ENCODE data around the gene ETFA. TPM values are rescaled to one million over a fixed set of nuclear protein-coding genes. Genes with fewer than 3 reads are reported as not detected.

Gene ETFA
- total RNA-seq (10 to 100 TPM; 37.0 to 68.2 TPM), total RNA-seq (35.1 to 59.6 reads per million in 2 donors)

DNA sequence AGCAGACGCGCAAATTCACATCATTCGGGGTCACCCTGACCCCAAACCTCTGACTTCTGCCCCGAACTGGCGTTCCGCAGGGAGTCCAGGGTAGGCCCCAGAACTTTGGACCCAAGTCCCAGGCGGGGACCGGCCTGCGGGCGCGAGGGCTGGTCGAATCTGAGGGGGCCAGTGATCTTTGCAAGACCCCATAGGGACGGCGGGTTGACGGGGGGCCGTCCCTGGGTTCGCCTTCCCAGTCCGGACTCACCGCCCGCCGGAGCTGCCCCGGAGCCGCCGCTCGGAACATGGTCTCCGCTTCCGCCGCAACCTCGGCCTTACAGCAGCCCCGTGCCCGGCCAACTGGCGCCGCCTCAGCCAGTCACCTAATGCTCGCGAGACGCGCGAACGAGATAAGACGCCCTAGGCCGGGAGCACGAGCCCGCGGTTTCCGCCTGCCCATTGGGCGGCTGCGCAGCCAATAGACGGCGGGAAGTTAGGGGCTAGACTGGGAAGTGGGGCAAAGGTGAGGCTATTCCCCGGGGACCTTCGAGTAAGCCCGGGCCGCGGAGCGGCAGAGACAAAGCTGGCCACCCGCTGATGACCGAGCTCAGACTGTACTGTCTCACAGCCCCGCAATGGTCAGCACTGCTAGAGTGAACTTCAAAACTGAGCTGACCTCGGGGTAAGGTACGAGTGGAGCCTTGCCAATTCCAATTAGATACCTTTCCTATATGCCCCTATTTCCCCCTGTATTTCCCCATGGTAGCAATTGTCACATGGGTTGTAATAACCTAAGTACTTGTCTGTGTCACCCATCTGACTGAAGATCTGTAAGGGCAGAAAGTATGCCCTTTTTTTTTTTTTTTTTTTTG lies at the start of gene ETFA:
Gene ETFA, minus strand, starts transcription at position 370 of the 854 bp plus-strand sequence. Its CDS starts 81 bp downstream, at position 289.
- Mint-ChIP-seq H3K36me3 (ENCODE audit: low read depth) (no peaks in the 10 kb centered on the region), H3K4me1 (peaks cover 18% of the 10 kb centered on the region), H3K27ac (peak within 1 kb of the TSS; percentile 76), H3K4me3 (peak within 1 kb of the TSS; percentile 90), H3K27me3 (no peaks in the 10 kb centered on the region)
- no peaks in the 10 kb centered on the region for H3K9me3 ChIP-seq (ENCODE audit: control insufficient read depth, low read length, poor library complexity, severe bottlenecking)
- DNase-seq (peak; percentile 68 to 75 (median 69)), ATAC-seq (peak; percentile 98)

DNA sequence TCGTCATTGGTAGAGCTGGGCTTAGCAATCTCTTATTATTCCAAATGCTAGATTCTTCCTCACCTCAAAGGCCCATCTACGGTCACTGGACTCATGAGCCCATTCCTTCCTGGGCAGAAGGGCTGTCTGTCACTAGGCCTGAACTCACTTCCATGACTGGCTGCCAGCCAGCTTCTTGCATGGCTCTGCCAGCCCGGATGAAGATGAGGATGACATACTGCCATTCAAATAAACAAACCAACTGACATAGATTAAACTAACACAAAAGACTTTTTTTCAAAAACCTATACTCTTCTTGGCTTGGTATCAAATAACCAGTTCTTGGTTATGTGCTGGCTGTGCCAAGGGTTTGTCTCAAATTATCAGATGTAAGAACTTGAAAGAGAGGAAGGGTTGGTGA lies 49.1 kb upstream of the ETFA start:
- Mint-ChIP-seq H3K27me3 (no peaks in the 10 kb centered on the region), H3K4me3 (no peak overlapping the region), H3K4me1 (no peaks in the 10 kb centered on the region), H3K36me3 (ENCODE audit: low read depth) (peaks cover 5% of the 10 kb centered on the region), H3K27ac (no peak overlapping the region)
- H3K9me3 ChIP-seq (ENCODE audit: control insufficient read depth, low read length, poor library complexity, severe bottlenecking): no peaks in the 10 kb centered on the region
- no peak for DNase-seq
- no peak for ATAC-seq

DNA sequence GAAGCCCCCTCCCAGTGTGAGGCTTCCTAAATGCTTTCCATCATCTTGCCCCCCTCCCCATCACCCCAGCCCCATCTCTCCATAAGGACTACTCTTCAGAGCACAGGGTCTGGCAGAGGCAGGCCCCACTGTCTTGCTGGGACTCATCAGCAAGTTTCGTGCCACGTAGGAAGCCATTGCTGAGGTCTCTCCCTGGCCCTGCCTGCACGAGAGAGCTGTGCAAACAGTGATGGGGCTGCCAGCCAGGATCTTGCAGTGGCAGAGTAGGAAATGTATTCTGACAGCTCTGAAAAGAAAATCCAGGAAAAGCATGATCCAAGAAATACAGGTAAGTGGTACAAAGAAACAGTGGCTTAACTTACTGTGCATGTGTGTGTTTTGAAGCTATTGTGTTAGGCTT lies 47.9 kb upstream of the ETFA start:
- no peak overlapping the region for H3K27ac Mint-ChIP-seq
- DNase-seq: no peak
- H3K27me3 Mint-ChIP-seq: no peaks in the 10 kb centered on the region
- no peak overlapping the region for H3K4me3 Mint-ChIP-seq
- H3K36me3 Mint-ChIP-seq (ENCODE audit: low read depth): peaks cover 4% of the 10 kb centered on the region
- ATAC-seq: no peak
- H3K9me3 ChIP-seq (ENCODE audit: control insufficient read depth, low read length, poor library complexity, severe bottlenecking): no peaks in the 10 kb centered on the region
- H3K4me1 Mint-ChIP-seq: no peaks in the 10 kb centered on the region

DNA sequence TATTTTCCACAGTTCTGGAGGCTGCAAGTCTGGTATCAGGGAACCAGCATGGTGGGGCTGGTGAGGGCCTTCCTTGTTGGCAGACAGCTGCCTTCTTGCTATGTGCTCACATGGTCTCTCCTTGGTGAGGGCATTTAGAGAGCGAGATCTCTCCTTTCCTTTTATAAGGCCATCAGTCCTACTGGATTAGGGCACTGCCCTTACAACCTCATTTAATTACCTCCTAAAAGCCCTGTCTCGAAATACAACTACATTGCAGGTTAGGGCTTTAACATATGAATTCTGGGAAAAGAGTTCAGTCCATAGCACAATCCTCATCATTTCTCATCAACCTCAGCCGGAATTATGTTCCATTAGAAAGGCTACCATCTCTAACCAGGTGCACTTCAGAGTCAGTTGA lies 47.2 kb upstream of the ETFA start:
- no peaks in the 10 kb centered on the region for H3K27me3 Mint-ChIP-seq
- peaks cover 3% of the 10 kb centered on the region for H3K36me3 Mint-ChIP-seq (ENCODE audit: low read depth)
- ATAC-seq: no peak

DNA sequence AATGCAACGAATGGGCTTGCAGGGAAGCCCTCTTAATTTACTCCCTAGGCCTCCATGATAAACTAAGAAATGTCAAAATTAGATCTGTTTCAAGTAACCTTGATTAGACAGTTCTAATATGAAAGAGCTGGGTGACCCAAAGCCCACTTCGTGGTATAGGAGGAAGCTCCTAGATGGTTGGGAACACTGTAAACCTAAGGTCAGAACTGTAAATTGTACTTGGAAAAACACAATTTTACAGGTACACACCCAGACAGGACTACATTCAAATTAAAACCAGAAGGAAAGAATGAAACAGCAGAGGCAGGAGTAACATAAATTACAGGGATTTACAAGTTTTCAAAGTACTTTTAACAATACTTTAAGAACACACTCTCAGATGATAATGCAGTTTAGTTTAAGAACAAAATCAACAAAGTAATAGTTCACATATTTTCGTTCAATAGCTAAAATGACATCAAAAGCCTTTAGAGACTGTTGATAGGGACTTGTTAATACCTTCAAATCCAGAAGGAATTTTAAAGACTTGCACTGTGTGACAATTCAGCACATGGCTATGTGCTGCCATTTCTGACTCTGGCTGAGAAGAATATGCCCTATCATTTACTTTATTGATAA lies 43.7 kb upstream of the ETFA start:
- H3K9me3 ChIP-seq (ENCODE audit: control insufficient read depth, low read length, poor library complexity, severe bottlenecking): no peaks in the 10 kb centered on the region
- no peak for DNase-seq
- no peak for ATAC-seq
- Mint-ChIP-seq H3K36me3 (ENCODE audit: low read depth) (peaks cover 3% of the 10 kb centered on the region), H3K27ac (no peak overlapping the region), H3K27me3 (no peaks in the 10 kb centered on the region), H3K4me1 (no peaks in the 10 kb centered on the region), H3K4me3 (no peak overlapping the region)

More for the DNA sequence above, 47.2 kb upstream of the ETFA start:
- Mint-ChIP-seq H3K27ac (no peak overlapping the region), H3K4me1 (no peaks in the 10 kb centered on the region), H3K4me3 (no peak overlapping the region)
- H3K9me3 ChIP-seq (ENCODE audit: control insufficient read depth, low read length, poor library complexity, severe bottlenecking): no peaks in the 10 kb centered on the region
- DNase-seq: no peak

DNA sequence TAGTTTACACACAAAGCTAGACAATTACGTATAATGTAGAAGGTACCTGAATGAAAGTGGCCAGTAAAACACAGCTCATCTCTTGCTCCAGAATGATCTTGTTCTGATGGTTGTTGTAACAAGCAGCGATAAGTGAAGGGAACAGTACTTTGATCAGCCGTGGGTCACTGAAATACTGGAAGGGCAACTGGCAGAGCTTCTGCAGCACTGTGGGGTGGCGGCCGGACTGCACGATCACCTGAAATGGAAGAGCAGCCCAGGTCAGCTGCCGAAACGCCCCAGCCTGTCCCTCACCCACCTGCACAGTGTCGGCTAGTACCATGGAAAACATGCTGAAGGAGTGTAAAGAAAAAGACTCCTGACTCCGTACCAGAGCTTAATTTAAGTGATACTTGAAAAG lies 42.6 kb upstream of the ETFA start:
- Mint-ChIP-seq H3K4me1 (no peaks in the 10 kb centered on the region), H3K27ac (no peak overlapping the region), H3K27me3 (no peaks in the 10 kb centered on the region), H3K4me3 (no peak overlapping the region), H3K36me3 (ENCODE audit: low read depth) (peaks cover 3% of the 10 kb centered on the region)
- H3K9me3 ChIP-seq (ENCODE audit: control insufficient read depth, low read length, poor library complexity, severe bottlenecking): no peaks in the 10 kb centered on the region
- no peak for ATAC-seq
- no peak for DNase-seq

DNA sequence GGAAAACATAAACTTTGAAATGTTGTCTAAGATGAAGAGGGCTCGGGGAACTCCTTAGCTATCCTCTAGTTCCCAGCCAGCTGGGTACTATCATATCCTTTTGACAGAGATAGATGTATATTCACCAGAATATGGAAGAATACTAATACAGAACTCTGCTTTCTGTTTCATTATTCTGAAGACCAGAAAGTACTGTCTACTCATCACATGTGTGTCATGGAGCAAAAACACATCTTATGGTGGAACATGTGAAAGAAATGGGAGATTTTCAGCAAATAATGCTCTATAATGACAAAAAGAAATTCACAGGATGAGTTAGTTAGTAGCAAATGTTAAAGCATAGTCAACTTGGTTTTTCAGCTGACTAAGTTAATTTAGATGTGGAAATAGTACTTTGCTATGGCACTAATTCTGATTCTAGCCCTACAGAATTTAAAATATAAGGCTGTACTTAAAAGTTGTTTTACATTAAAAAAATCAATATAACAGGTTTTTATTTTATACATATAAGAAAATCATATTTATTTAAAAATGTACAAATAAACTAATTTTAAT lies 41.8 kb upstream of the ETFA start:
- no peak overlapping the region for H3K4me3 Mint-ChIP-seq
- H3K27me3 Mint-ChIP-seq: peaks cover 2% of the 10 kb centered on the region
- no peaks in the 10 kb centered on the region for H3K9me3 ChIP-seq (ENCODE audit: control insufficient read depth, low read length, poor library complexity, severe bottlenecking)
- no peak overlapping the region for H3K27ac Mint-ChIP-seq
- no peaks in the 10 kb centered on the region for H3K4me1 Mint-ChIP-seq
- DNase-seq: no peak
- peaks cover 3% of the 10 kb centered on the region for H3K36me3 Mint-ChIP-seq (ENCODE audit: low read depth)
- no peak for ATAC-seq

DNA sequence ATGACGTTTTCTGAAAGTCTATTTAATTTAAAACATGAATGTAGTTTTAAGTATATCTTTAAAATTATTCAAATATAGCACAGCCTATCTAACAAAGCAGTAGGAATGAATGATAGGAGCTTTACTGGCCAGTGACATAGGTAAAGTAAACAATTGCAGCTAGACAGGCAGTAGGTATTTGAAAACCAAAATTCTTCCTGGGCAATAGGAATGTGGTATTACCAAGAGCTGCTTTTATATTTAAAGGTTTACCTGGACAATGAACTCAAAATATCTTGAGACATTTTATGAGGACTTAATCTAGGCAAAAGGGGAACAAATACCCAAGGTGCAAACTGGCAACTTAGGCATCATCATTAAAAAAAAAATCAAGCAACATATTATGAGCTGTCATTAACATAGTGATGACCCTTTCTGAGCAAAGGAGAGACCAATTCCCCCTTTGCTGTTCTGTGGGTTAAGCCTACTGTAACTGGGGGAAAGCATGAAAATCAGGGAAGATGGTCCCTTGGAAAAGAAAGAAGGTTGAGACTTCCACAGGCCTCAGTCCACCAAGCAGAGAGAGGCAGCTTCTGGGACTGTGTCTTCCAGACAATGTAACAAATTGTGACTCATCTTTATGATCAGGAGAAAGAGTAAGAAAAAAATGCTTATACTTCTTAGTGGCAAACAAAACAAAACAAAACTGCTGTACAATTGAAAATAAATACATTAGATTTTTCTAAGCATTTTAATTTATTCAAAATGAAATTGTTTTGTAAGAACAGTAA lies 38.2 kb upstream of the ETFA start:
- no peak overlapping the region for H3K4me3 Mint-ChIP-seq
- ATAC-seq (no peak), DNase-seq (no peak)
- H3K4me1 Mint-ChIP-seq: peaks cover 5% of the 10 kb centered on the region
- H3K27ac Mint-ChIP-seq: no peak overlapping the region
- H3K27me3 Mint-ChIP-seq: peaks cover 26% of the 10 kb centered on the region
- no peaks in the 10 kb centered on the region for H3K9me3 ChIP-seq (ENCODE audit: control insufficient read depth, low read length, poor library complexity, severe bottlenecking)
- peaks cover 10% of the 10 kb centered on the region for H3K36me3 Mint-ChIP-seq (ENCODE audit: low read depth)

DNA sequence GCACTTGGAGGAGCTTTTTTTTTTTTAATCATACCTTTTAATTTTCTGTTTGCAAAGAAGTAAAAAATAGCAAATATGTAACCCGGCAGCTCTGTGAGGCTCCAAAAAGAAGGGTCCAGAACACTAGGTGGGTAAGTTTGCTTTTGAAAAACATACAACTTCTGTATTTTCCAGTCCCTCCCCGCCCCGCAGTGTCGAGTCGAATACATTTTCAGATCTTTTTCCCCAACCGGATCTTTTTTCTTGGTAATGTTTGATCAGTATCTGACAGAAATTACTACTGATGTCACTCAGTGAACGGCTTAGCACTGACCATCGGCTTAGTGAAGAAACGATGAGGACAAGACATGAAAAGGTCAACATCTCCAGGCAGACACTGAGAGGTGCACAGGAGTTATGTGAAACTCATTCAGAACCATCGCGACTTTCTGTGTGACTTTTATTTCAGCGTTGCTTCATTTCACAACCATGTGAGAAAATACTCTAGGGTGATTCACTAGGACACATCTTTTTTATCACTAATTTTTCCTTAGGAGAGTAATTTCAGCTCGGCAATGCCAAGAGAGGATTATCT lies 36.3 kb upstream of the ETFA start:
- H3K9me3 ChIP-seq (ENCODE audit: control insufficient read depth, low read length, poor library complexity, severe bottlenecking): no peaks in the 10 kb centered on the region
- Mint-ChIP-seq H3K4me3 (peak overlapping the region; percentile 36), H3K4me1 (peaks cover 11% of the 10 kb centered on the region), H3K27me3 (peaks cover 39% of the 10 kb centered on the region), H3K36me3 (ENCODE audit: low read depth) (peaks cover 10% of the 10 kb centered on the region), H3K27ac (no peak overlapping the region)
- ATAC-seq (no peak), DNase-seq (no peak)

DNA sequence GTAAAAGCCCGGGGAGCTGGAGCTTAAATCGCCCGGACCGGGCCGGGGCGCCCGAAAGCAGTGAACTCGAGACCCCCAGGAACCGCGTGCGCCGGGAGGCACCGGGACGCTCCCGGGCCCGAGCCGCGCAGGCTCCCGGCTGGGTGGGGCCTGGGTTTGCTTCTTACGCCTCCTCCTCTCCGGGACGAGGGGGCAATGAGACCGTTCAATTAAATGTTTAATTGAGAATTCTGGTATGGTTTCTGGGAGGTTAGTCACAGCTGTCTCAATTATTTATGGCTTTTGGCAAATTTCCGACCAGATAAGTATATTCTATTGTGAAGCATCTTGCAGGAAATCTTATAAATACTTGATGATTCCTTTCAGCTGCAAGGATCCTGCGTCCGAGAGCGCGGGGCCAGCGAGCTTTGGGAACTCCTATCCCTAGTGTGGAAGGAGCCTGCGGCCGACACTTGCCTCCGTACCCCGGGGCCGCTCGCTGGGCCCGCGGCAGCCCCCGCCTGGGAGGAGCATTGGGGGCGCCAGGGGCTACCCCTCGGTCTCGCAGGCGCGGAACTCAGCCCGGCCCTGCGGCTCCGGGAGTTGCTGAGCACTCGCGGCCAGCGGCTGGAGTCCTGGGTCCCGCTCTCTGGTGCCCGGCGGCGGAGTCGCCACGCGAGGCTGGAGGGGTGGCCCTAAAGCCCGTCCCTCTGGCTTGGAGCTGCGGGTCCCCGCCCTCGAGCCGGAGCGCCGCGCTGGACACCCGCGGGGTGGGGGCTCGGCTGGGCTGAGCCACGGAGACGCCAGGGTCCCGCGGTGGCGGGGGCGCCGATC lies 35.6 kb upstream of the ETFA start:
- H3K4me3 Mint-ChIP-seq: peak overlapping the region; percentile 41

DNA sequence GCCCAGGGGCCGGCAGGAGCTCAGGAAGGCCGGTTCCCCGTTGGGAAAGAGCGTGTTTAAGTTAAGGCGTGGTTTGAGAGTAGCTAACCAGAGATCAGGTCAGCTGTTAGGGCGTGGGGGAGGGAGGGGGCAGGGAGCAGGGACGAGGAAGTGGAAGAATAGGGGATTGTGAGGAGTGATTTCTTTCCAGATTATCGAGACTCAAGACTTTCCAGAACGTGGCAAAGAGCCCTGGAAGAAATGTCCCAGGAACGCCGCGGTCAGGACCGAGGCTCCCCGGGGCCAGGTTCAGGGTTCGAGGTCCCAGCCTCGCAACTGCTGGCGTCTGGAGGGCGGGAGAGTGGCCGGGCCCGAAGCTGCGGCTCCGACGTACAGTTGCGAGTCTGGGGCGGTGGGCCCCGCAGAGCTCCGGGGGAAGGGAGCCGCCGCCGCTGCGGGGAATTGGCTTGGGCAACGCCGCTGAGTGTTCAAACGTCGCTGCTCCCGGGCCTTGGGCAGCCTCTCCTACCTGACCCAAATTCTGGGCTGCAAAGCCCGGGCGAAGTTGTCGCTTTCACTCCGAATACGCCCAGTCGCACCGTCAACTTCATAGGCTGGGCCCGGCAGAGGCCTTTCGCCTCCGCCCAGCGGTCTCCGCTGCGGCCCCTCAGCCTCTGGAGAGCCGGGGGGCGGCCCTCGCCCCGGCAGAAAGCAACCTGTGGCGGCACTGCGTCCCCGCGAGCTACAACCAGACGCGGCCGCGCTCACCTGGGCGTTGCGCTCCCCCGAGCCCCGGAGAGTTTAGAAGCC lies 34.8 kb upstream of the ETFA start:
- Mint-ChIP-seq H3K27ac (no peak overlapping the region), H3K4me1 (peaks cover 17% of the 10 kb centered on the region), H3K36me3 (ENCODE audit: low read depth) (peaks cover 10% of the 10 kb centered on the region), H3K27me3 (peaks cover 50% of the 10 kb centered on the region), H3K4me3 (peak overlapping the region; percentile 86)
- no peaks in the 10 kb centered on the region for H3K9me3 ChIP-seq (ENCODE audit: control insufficient read depth, low read length, poor library complexity, severe bottlenecking)
- DNase-seq (no peak), ATAC-seq (peak; percentile 57)

More for the DNA sequence above, 35.6 kb upstream of the ETFA start:
- H3K9me3 ChIP-seq (ENCODE audit: control insufficient read depth, low read length, poor library complexity, severe bottlenecking): no peaks in the 10 kb centered on the region
- DNase-seq (no peak), ATAC-seq (peak; percentile 8)
- H3K27me3 Mint-ChIP-seq: peaks cover 43% of the 10 kb centered on the region
- H3K4me1 Mint-ChIP-seq: peaks cover 12% of the 10 kb centered on the region
- H3K27ac Mint-ChIP-seq: no peak overlapping the region
- peaks cover 10% of the 10 kb centered on the region for H3K36me3 Mint-ChIP-seq (ENCODE audit: low read depth)

DNA sequence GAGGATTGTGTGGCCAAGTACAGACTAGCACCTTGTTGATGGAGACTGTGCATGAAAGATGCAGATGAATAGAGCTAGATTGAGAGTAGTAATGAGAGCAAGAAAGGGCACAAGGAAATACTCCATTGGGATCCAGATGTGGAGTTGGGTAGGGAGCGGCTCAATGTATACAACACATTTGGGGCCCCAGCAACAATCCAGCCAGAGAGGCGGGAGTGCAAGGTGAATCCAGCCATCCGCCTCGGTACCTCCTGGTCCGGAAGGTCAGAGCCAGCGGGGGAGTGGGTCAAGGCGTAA lies 34.3 kb upstream of the ETFA start:
- H3K9me3 ChIP-seq (ENCODE audit: control insufficient read depth, low read length, poor library complexity, severe bottlenecking): no peaks in the 10 kb centered on the region
- H3K4me1 Mint-ChIP-seq: peaks cover 20% of the 10 kb centered on the region
- peaks cover 10% of the 10 kb centered on the region for H3K36me3 Mint-ChIP-seq (ENCODE audit: low read depth)
- H3K27me3 Mint-ChIP-seq: peaks cover 55% of the 10 kb centered on the region
- DNase-seq (no peak), ATAC-seq (no peak)
- no peak overlapping the region for H3K27ac Mint-ChIP-seq
- peak overlapping the region; percentile 86 for H3K4me3 Mint-ChIP-seq
